ENCODE results near the gene FAM222A. TPM values are rescaled to one million over a fixed set of nuclear protein-coding genes. Genes with fewer than 3 reads are reported as not detected.

FAM222A gene
- total and polyA plus RNA-seq, 2 donors, result 0.71 to 0.78 TPM

GRCh38 chr12:109744986-109745942, 31.6 kb downstream of the FAM222A start:
- H3K4me3 ChIP-seq (ENCODE audit: low read length in 2 of 2), result no peak overlapping the region
- no peak for DNase-seq (ENCODE audit: low read depth in 6 of 9, low spot score in 9 of 9)
- H3K9me3 ChIP-seq (ENCODE audit: control insufficient read depth in 2 of 2, insufficient read depth in 1 of 2, low read length in 1 of 2), result no peaks in the 10 kb centered on the region
- no peak overlapping the region for H3K27ac ChIP-seq (ENCODE audit: low read depth in 1 of 2, low read length in 1 of 2)
- H3K4me1 ChIP-seq (ENCODE audit: control insufficient read depth in 2 of 2, insufficient read depth in 2 of 2, low read length in 2 of 2), result no peaks in the 10 kb centered on the region
- 54% methylated on average over 8 of the region's 8 CpGs for WGBS
- no peaks in the 10 kb centered on the region for H3K27me3 ChIP-seq (ENCODE audit: control insufficient read depth in 2 of 2, insufficient read depth in 1 of 2, low read length in 1 of 2)
- no peaks in the 10 kb centered on the region for H3K36me3 ChIP-seq (ENCODE audit: control insufficient read depth in 2 of 2, insufficient read depth in 2 of 2, low read length in 1 of 2)

DNA sequence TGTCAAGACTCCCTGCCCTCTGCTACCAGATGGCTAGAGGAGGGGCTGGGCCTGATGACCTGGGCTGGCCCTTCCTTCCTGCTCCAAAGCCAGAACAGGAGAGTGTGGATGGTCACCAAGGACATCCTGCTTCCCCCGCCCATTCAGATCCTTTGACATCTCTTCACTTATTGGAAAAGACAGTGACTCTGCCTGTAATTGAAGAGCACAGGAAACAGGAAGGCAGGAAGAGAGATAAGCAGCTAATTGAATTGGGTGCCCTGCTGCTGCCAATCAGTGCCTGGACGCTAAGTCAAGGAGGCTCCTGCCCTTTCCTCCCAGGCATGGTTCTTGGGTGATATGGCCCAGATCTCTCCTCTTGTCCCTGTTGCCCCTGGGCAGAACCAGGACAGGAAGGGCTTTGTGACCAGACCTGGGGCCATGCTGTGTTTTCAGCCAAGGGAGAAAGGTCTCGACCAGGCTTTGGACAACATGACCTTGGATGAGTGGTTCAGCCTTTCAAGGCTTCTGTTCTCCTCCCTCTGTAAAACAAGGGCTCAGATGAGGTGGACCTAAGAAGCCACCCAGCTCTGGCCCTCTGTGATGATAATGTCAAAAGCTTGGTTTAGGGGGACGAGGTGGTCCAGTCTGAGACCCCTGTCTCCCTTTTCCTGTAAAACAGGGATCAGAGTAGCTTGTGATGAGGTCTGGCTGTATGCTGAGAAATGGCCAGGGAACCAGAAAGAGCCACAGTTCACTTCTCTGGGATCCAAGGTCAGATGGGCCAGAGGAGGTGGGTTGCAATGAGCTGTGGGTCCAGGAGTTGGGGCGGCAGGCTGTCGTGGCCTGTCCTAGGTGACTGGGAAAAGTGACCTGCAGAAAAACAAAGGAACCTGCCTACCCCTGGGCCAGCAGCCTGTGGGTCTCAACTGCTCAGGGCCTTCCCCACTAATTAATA, 38.8 kb downstream of the FAM222A start:
- DNase-seq (ENCODE audit: low read depth in 6 of 9, low spot score in 9 of 9), result no peak
- 93% methylated on average over 6 of the region's 6 CpGs for WGBS
- Histone ChIP-seq H3K4me1 (ENCODE audit: control insufficient read depth in 2 of 2, insufficient read depth in 2 of 2, low read length in 2 of 2) (no peaks in the 10 kb centered on the region), H3K9me3 (ENCODE audit: control insufficient read depth in 2 of 2, insufficient read depth in 1 of 2, low read length in 1 of 2) (no peaks in the 10 kb centered on the region), H3K27me3 (ENCODE audit: control insufficient read depth in 2 of 2, insufficient read depth in 1 of 2, low read length in 1 of 2) (no peaks in the 10 kb centered on the region), H3K4me3 (ENCODE audit: low read length in 2 of 2) (no peak overlapping the region), H3K36me3 (ENCODE audit: control insufficient read depth in 2 of 2, insufficient read depth in 2 of 2, low read length in 1 of 2) (no peaks in the 10 kb centered on the region), H3K27ac (ENCODE audit: low read depth in 1 of 2, low read length in 1 of 2) (no peak overlapping the region)

- DNase-seq (ENCODE audit: low read depth in 6 of 9, low spot score in 9 of 9), result no peak
Measured at GRCh38 chr12:109753054-109753401, 39.4 kb downstream of the FAM222A start.

DNA sequence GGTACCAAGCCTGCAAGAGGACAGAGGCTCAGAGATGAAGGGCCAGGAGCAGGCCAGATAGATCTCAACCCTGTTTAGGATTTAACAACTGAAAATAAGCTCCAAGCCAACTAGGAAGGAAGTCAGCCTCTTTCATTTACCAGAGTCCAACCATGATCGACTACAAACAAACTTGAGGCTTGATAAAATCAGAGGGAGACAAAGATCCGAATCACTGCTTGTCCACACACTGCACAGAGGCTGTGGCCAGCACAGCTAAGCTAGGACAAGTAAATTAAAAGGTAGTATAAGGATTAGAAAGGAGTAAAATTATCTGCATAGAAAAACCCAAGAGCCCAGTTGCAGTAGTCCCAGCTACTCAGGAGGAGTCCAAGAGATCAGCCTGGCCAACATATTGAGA, 40.3 kb downstream of the FAM222A start:
- Histone ChIP-seq H3K36me3 (ENCODE audit: control insufficient read depth in 2 of 2, insufficient read depth in 2 of 2, low read length in 1 of 2) (no peaks in the 10 kb centered on the region), H3K27me3 (ENCODE audit: control insufficient read depth in 2 of 2, insufficient read depth in 1 of 2, low read length in 1 of 2) (no peaks in the 10 kb centered on the region), H3K9me3 (ENCODE audit: control insufficient read depth in 2 of 2, insufficient read depth in 1 of 2, low read length in 1 of 2) (no peaks in the 10 kb centered on the region), H3K4me3 (ENCODE audit: low read length in 2 of 2) (no peak overlapping the region), H3K27ac (ENCODE audit: low read depth in 1 of 2, low read length in 1 of 2) (no peak overlapping the region), H3K4me1 (ENCODE audit: control insufficient read depth in 2 of 2, insufficient read depth in 2 of 2, low read length in 2 of 2) (no peaks in the 10 kb centered on the region)
- DNase-seq (ENCODE audit: low read depth in 6 of 9, low spot score in 9 of 9), result no peak
- 40% methylated on average over 2 of the region's 2 CpGs for WGBS

More at GRCh38 chr12:109753054-109753401, 39.4 kb downstream of the FAM222A start:
- WGBS, result 91% methylated on average over 5 of the region's 5 CpGs
- Histone ChIP-seq H3K4me3 (ENCODE audit: low read length in 2 of 2) (no peak overlapping the region), H3K36me3 (ENCODE audit: control insufficient read depth in 2 of 2, insufficient read depth in 2 of 2, low read length in 1 of 2) (no peaks in the 10 kb centered on the region), H3K4me1 (ENCODE audit: control insufficient read depth in 2 of 2, insufficient read depth in 2 of 2, low read length in 2 of 2) (no peaks in the 10 kb centered on the region), H3K27ac (ENCODE audit: low read depth in 1 of 2, low read length in 1 of 2) (no peak overlapping the region), H3K9me3 (ENCODE audit: control insufficient read depth in 2 of 2, insufficient read depth in 1 of 2, low read length in 1 of 2) (no peaks in the 10 kb centered on the region), H3K27me3 (ENCODE audit: control insufficient read depth in 2 of 2, insufficient read depth in 1 of 2, low read length in 1 of 2) (no peaks in the 10 kb centered on the region)

GRCh38 chr12:109756457-109756856, 42.8 kb downstream of the FAM222A start:
- Histone ChIP-seq H3K4me3 (ENCODE audit: low read length in 2 of 2) (no peak overlapping the region), H3K36me3 (ENCODE audit: control insufficient read depth in 2 of 2, insufficient read depth in 2 of 2, low read length in 1 of 2) (no peaks in the 10 kb centered on the region), H3K4me1 (ENCODE audit: control insufficient read depth in 2 of 2, insufficient read depth in 2 of 2, low read length in 2 of 2) (no peaks in the 10 kb centered on the region), H3K9me3 (ENCODE audit: control insufficient read depth in 2 of 2, insufficient read depth in 1 of 2, low read length in 1 of 2) (no peaks in the 10 kb centered on the region), H3K27me3 (ENCODE audit: control insufficient read depth in 2 of 2, insufficient read depth in 1 of 2, low read length in 1 of 2) (no peaks in the 10 kb centered on the region), H3K27ac (ENCODE audit: low read depth in 1 of 2, low read length in 1 of 2) (no peak overlapping the region)
- WGBS, result 100% methylated on average over 1 of the region's 1 CpG
- no peak for DNase-seq (ENCODE audit: low read depth in 6 of 9, low spot score in 9 of 9)

DNA sequence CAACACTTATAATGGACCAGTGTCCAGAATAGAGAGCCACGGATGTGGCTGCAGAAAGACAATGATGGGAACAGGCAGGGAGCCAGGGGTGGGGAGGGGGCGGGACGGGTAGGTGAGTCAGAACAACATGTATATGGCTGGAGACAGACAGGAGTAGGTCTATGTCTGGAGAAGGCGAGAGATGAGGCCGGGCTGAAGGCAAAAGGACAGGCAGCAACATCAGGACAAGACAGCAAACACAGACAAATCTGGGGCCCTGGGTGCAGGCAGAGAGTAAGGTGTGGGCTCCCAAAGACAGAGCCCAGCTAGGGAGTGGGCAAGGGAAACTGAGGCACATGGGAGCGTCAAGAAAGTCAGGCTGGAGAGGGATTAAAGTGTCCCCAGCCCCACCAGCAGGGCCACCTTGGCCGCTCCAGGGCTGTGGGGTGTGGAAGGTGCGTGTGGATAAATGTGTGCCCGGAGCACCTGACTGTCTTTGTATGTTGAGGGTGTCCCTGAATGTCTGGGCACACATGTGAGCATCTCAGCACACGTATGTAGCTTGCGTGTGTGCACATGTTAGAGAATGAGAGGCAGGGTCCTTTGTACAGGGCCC, 44.1 kb downstream of the FAM222A start:
- no peak for DNase-seq (ENCODE audit: low read depth in 6 of 9, low spot score in 9 of 9)
- Histone ChIP-seq H3K27ac (ENCODE audit: low read depth in 1 of 2, low read length in 1 of 2) (no peak overlapping the region), H3K27me3 (ENCODE audit: control insufficient read depth in 2 of 2, insufficient read depth in 1 of 2, low read length in 1 of 2) (no peaks in the 10 kb centered on the region), H3K4me1 (ENCODE audit: control insufficient read depth in 2 of 2, insufficient read depth in 2 of 2, low read length in 2 of 2) (no peaks in the 10 kb centered on the region), H3K9me3 (ENCODE audit: control insufficient read depth in 2 of 2, insufficient read depth in 1 of 2, low read length in 1 of 2) (no peaks in the 10 kb centered on the region), H3K4me3 (ENCODE audit: low read length in 2 of 2) (no peak overlapping the region), H3K36me3 (ENCODE audit: control insufficient read depth in 2 of 2, insufficient read depth in 2 of 2, low read length in 1 of 2) (no peaks in the 10 kb centered on the region)
- 96% methylated on average over 11 of the region's 11 CpGs for WGBS

DNA sequence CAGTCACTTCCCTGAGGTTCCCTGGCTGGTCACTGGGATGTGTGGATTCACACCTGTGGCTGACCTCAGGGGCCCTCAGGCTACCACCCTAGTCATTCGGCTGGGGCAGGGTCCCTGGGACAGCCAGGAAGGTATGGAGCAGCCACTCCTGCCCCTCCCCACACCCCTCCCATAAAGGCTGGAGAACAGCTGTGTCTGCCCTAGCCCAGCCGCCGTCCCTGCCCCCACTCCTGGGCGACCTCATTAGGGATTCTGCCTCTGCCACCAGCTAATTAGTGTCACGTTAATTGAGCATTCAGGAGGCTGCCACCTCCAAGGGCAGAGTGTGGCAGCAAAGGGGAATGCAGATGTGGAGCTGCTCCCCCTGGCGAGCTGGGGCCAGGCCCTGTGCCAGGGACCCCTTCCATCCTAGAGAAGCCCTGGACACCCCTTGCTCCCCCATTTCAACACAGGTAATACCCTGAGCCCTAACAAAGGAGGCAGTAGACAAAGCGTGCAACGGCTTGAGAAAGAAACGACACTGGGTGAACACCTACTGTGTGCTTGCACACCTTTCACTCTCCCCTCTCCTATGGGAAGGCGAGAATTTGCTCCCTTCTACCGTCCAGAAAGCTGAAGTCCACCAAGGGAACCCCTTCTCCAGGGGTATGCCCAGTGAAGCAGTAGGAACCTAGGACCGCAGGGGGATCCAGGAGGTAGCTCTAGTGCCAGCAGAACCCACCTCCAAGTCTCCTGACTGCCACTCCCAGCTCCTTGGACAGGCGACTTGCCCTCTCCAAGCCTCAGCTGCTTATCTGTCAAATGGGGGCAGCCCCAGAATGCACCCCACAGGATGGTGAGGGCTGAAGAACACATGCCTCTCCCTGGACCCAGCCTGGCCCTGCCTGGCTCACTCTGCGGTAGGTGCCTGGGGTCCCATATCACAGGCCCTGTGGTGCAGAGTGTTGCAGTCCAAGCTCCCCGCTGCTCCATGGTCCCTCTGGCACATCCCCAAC, 45.1 kb downstream of the FAM222A start:
- no peak overlapping the region for H3K4me3 ChIP-seq (ENCODE audit: low read length in 2 of 2)
- H3K9me3 ChIP-seq (ENCODE audit: control insufficient read depth in 2 of 2, insufficient read depth in 1 of 2, low read length in 1 of 2), result peaks cover 0 to 5% of the 10 kb centered on the region in 2 donors
- no peak overlapping the region for H3K27ac ChIP-seq (ENCODE audit: low read depth in 1 of 2, low read length in 1 of 2)
- no peak for DNase-seq (ENCODE audit: low read depth in 6 of 9, low spot score in 9 of 9)
- no peaks in the 10 kb centered on the region for H3K36me3 ChIP-seq (ENCODE audit: control insufficient read depth in 2 of 2, insufficient read depth in 2 of 2, low read length in 1 of 2)
- no peaks in the 10 kb centered on the region for H3K4me1 ChIP-seq (ENCODE audit: control insufficient read depth in 2 of 2, insufficient read depth in 2 of 2, low read length in 2 of 2)
- H3K27me3 ChIP-seq (ENCODE audit: control insufficient read depth in 2 of 2, insufficient read depth in 1 of 2, low read length in 1 of 2), result no peaks in the 10 kb centered on the region
- 84% methylated on average over 15 of the region's 15 CpGs for WGBS

DNA sequence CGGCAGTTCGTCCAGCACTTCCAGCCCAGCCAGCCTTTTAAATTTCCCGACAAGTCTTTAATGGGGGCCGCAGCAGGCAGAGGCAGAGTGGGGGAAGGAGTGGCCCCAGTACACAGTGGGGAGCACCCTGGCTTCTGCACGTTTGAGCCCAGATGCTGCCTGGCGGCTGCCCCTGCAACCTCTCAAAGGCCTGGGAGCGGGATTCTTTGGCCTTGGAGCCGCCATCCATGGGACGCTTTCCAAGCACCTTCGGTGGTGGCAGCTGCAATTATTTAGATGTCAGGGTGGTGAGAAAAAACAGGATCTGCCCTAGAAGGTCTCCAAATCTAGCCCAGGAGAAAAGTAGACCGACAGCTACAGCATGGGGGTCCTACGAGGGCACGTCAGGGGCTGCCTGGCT, 46.0 kb downstream of the FAM222A start:
- Histone ChIP-seq H3K27me3 (ENCODE audit: control insufficient read depth in 2 of 2, insufficient read depth in 1 of 2, low read length in 1 of 2) (no peaks in the 10 kb centered on the region), H3K36me3 (ENCODE audit: control insufficient read depth in 2 of 2, insufficient read depth in 2 of 2, low read length in 1 of 2) (no peaks in the 10 kb centered on the region), H3K4me3 (ENCODE audit: low read length in 2 of 2) (no peak overlapping the region), H3K27ac (ENCODE audit: low read depth in 1 of 2, low read length in 1 of 2) (no peak overlapping the region), H3K4me1 (ENCODE audit: control insufficient read depth in 2 of 2, insufficient read depth in 2 of 2, low read length in 2 of 2) (no peaks in the 10 kb centered on the region), H3K9me3 (ENCODE audit: control insufficient read depth in 2 of 2, insufficient read depth in 1 of 2, low read length in 1 of 2) (peaks cover 0 to 5% of the 10 kb centered on the region in 2 donors)
- 96% methylated on average over 13 of the region's 13 CpGs for WGBS
- no peak for DNase-seq (ENCODE audit: low read depth in 6 of 9, low spot score in 9 of 9)
